Measurements from ENCODE around the gene MAML3. TPM values are rescaled to one million over a fixed set of nuclear protein-coding genes. Genes with fewer than 3 reads are reported as not detected.

Gene MAML3
- total RNA-seq, 4 donors from 2014 or later: 2.4 to 50.5 (median 17.8) TPM

GRCh38 chr4:139843641-139844040, 310.3 kb downstream of the MAML3 start:
- no peak overlapping the region for H3K4me3 ChIP-seq
- H3K27ac ChIP-seq: no peak overlapping the region
- no peaks in the 10 kb centered on the region for H3K36me3 ChIP-seq
- TF ChIP-seq, protein P1, sequence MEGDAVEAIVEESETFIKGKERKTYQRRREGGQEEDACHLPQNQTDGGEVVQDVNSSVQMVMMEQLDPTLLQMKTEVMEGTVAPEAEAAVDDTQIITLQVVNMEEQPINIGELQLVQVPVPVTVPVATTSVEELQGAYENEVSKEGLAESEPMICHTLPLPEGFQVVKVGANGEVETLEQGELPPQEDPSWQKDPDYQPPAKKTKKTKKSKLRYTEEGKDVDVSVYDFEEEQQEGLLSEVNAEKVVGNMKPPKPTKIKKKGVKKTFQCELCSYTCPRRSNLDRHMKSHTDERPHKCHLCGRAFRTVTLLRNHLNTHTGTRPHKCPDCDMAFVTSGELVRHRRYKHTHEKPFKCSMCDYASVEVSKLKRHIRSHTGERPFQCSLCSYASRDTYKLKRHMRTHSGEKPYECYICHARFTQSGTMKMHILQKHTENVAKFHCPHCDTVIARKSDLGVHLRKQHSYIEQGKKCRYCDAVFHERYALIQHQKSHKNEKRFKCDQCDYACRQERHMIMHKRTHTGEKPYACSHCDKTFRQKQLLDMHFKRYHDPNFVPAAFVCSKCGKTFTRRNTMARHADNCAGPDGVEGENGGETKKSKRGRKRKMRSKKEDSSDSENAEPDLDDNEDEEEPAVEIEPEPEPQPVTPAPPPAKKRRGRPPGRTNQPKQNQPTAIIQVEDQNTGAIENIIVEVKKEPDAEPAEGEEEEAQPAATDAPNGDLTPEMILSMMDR (IDR thresholded peaks at IDR 0.05): no peak
- no peak for TF ChIP-seq POLR2A (IDR thresholded peaks at IDR 0.05)
- H3K9me3 ChIP-seq: no peaks in the 10 kb centered on the region
- DNase-seq: no peak
- H3K4me1 ChIP-seq: no peaks in the 10 kb centered on the region
- H3K27me3 ChIP-seq: no peaks in the 10 kb centered on the region
- intact Hi-C loops (cut with DNase I; ENCODE audit: low total_unique reads): no loop called here

- DNase-seq: no peak
- no peaks in the 10 kb centered on the region for H3K27me3 ChIP-seq
- intact Hi-C loops (cut with DNase I; ENCODE audit: low total_unique reads): no loop called here
- H3K9me3 ChIP-seq: no peaks in the 10 kb centered on the region
- no peak for TF ChIP-seq POLR2A (IDR thresholded peaks at IDR 0.05)
- TF ChIP-seq, protein P1 (IDR thresholded peaks at IDR 0.05): no peak
- no peaks in the 10 kb centered on the region for H3K4me1 ChIP-seq
- no peak overlapping the region for H3K4me3 ChIP-seq
- H3K36me3 ChIP-seq: no peaks in the 10 kb centered on the region
- no peak overlapping the region for H3K27ac ChIP-seq
Observed at GRCh38 chr4:139841464-139842195, 312.4 kb downstream of the MAML3 start.

- H3K36me3 ChIP-seq: no peaks in the 10 kb centered on the region
- no peak for TF ChIP-seq POLR2A (IDR thresholded peaks at IDR 0.05)
- TF ChIP-seq, protein P1 (IDR thresholded peaks at IDR 0.05): no peak
- H3K4me3 ChIP-seq: no peak overlapping the region
- H3K27ac ChIP-seq: no peak overlapping the region
- no peak for DNase-seq
- intact Hi-C loops (cut with DNase I; ENCODE audit: low total_unique reads): no loop called here
- H3K9me3 ChIP-seq: no peaks in the 10 kb centered on the region
- H3K4me1 ChIP-seq: no peaks in the 10 kb centered on the region
- H3K27me3 ChIP-seq: no peaks in the 10 kb centered on the region
Observed at GRCh38 chr4:139840773-139841172, 313.2 kb downstream of the MAML3 start.

GRCh38 chr4:139839403-139840031, 314.5 kb downstream of the MAML3 start:
- H3K36me3 ChIP-seq: no peaks in the 10 kb centered on the region
- no peak overlapping the region for H3K4me3 ChIP-seq
- TF ChIP-seq, protein P1 (IDR thresholded peaks at IDR 0.05): no peak
- TF ChIP-seq POLR2A (IDR thresholded peaks at IDR 0.05): no peak
- H3K27ac ChIP-seq: no peak overlapping the region
- H3K27me3 ChIP-seq: no peaks in the 10 kb centered on the region
- no peaks in the 10 kb centered on the region for H3K9me3 ChIP-seq
- H3K4me1 ChIP-seq: no peaks in the 10 kb centered on the region
- no peak for DNase-seq
- intact Hi-C loops (cut with DNase I; ENCODE audit: low total_unique reads): no loop called here

GRCh38 chr4:139838811-139839210, 315.2 kb downstream of the MAML3 start:
- Histone ChIP-seq H3K27ac (no peak overlapping the region), H3K9me3 (no peaks in the 10 kb centered on the region), H3K36me3 (no peaks in the 10 kb centered on the region), H3K27me3 (no peaks in the 10 kb centered on the region), H3K4me1 (no peaks in the 10 kb centered on the region), H3K4me3 (no peak overlapping the region)
- intact Hi-C loops (cut with DNase I; ENCODE audit: low total_unique reads): no loop called here
- TF ChIP-seq POLR2A (IDR thresholded peaks at IDR 0.05): no peak
- no peak for DNase-seq

Measured in uterus (tissue), 4 donors.